HG02938 (cell line): ENCODE results near the gene SNX1.
A peak's percentile ranks its signal among the peaks of the same experiment; 100 is the strongest.
"Not testable (repeated sequence)": the region's sequence is repeated elsewhere in the genome, so short reads cannot be mapped to it uniquely, and the experiment has no call there.

Source experiments
- ATAC-seq: cut with Tn5 transposase; IDR thresholded peaks from one replicate; pipeline ENCODE4 v1.9.1; 2021; ENCODE audit warnings: mild to moderate bottlenecking, moderate library complexity; ENCODE audit not compliant: unreplicated experiment

The SNX1 gene

GRCh38 chr15:64072812-64073211 lies 23.0 kb upstream of the SNX1 start:
- ATAC-seq, result no peak

GRCh38 chr15:64073496-64073895 lies 22.3 kb upstream of the SNX1 start:
- ATAC-seq, result not testable (repeated sequence)

DNA sequence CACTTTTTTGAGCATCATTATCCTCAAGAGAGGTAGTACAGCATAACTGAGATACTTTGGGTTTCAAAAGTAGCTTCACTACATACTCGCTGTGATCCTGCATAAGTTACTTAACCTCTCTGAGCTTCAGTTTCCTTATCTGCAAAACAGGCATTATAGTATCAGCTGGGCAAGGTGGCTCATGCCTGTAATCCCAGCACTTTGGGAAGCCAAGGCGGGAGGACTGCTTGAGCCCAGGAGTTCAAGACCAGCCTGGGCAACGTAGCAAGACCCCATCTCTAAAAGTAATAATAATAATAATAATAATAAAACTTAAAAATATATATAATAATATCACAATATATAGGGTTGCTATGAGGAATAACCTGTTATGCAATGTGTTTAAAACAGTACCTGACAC lies 13.0 kb upstream of the SNX1 start:
- no peak for ATAC-seq

- ATAC-seq, result no peak
Measured at GRCh38 chr15:64089543-64090280, 6.1 kb upstream of the SNX1 start.

DNA sequence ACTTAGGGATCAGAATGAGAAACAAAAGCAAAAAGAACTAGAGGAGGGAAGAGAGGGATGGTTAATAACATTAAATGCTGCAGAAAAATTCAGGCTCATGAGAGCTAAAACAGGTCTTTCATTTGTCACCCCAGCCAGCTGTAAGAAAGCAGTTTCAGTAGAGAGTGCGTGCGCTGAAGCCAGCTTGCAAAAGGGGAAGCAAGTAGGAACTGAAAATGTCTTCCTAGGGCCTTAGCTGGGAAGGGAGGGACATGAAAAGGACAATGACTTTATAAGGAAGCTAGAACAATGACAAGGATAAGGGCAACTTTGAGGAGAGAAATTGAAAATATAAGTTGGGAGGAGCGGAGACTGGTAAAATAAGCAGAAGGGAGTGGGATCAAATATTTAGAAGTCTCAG lies 5.3 kb upstream of the SNX1 start:
- no peak for ATAC-seq

- ATAC-seq, result no peak
Measured at GRCh38 chr15:64092075-64092820, 3.5 kb upstream of the SNX1 start.

GRCh38 chr15:64092864-64093626 lies 2.7 kb upstream of the SNX1 start:
- no peak for ATAC-seq

DNA sequence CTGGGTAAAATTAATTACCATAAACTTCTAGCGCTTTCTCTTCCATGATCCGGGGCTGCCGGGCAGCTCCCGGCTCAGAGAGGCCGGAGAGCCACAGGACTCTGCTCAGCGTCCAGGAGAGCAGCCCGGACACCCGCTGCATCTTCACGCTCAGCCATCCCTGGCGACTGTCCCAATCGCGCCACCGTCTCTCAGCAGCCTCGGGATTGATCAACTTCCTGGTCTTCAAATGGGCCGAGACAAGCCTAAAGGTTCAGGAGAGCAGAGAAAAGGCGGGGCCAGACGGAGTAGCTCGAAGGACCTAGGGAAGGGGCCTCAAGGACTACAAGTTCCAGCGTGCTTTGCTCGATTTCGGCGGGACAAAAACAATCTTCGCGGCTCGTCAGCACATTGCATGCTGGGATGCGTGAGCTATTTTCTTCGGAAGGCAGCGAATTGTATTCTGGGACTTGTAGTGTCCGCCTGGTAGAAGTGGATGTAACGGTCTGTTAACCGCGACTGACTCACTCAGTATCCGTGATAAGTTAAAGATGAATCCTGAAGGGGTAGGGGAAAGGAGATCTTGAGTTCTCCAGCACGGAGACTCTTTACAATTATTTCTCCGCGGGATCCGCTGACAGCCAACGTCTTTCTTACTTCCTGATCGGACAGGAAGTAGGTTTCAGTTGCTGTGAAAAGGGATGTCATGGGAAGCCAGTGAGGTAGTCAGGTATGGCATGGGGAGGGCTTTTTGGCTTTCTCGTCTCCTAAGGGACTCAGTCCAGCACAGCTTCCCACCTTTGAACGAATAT lies 2.0 kb upstream of the SNX1 start, which contains the start of gene CIAO2A:
Gene CIAO2A, minus strand, starts transcription at position 212 of the 791 bp plus-strand sequence. Its CDS starts 70 bp downstream, at position 142.
- ATAC-seq, result peak; percentile 66

DNA sequence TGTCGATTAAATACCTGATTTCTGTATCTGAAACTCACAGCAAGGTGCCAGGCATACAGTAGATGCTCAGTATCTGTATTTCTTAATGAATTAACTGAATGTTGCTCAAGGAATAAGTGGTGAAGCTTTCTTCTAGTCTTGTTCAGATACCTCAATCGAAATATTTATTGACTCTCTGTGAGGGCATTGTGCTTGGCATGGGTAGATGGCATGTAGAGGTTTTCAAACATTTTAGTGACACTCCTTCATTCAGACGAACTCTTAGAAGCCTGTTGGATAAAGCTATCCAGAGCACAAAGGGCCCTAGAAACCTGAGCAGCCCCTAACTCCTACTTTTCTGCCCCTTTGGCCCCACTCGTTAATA lies 369 bp upstream of the SNX1 start:
- ATAC-seq, result no peak

GRCh38 chr15:64096668-64097384 lies 1.0 kb downstream of the SNX1 start:
- no peak for ATAC-seq

DNA sequence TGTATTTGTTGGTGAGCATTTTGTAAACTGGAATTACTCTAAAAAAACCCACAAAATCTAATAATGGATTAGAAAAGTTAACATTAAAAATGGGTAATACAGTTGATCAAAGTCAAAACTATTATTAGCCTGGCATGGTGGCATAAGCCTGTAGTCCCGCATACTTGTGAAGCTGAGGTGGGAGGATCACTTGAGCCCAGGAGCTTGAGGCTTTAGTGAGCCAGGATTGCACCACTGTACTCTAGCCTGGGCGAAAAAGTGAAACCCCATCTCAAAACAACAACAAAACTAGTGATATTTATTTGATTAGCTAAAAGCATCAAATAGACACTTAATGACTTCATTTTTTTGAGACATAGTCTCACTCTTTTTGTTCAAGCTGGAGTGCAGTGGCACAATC lies 3.6 kb downstream of the SNX1 start:
- ATAC-seq, result no peak

DNA sequence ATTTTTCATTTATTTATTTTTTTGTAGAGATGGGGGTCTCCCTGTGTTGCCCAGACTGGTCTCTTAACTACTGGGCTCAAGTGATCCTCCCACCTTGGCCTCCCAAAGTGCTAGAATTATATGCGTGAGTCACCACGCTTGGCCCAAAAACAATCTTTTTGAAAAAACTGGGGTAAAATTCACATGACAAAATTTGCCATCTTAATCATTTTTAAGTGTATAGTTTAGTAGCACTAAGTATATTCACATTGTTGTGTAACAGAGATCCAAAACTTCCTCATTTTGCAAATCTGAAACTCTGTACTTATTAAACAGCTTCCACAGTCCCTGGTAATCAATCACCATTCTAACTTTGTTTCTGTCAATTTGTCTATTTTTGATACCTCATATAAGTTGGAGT lies 5.2 kb downstream of the SNX1 start:
- ATAC-seq, result no peak

GRCh38 chr15:64102497-64102896 lies 6.7 kb downstream of the SNX1 start:
- no peak for ATAC-seq

- ATAC-seq, result no peak
Measured at GRCh38 chr15:64105113-64105704, 9.4 kb downstream of the SNX1 start.

- ATAC-seq, result no peak
Measured at GRCh38 chr15:64107337-64107736, 11.6 kb downstream of the SNX1 start.

DNA sequence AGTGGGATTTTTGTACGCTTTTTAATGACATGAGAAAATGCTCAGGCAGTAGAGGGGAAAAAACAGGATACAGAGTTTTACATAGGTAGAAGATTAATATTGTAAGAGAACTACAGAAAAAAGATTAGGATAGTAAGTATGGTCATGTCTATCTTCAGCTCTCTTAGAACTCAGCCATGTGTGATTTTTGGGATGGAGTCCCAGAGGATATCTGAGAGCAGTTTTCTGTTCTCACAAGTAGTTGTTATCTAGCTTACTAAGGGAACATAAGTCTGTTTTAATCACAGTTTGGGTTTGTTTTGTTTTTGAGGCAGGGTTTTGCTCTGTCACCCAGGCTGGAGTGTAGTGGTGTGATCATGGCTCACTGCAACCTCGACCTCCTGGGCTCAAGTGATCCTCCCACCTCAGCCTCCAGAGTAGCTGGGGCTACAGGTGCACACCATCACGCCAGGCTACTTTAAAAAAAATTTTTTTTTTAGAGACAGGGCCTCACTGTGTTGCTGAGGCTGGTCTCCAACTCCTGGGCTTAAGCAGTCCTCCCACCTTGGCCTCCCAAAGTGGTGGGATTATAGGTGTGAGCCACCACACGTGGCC lies 14.4 kb downstream of the SNX1 start:
- not testable (repeated sequence) for ATAC-seq

DNA sequence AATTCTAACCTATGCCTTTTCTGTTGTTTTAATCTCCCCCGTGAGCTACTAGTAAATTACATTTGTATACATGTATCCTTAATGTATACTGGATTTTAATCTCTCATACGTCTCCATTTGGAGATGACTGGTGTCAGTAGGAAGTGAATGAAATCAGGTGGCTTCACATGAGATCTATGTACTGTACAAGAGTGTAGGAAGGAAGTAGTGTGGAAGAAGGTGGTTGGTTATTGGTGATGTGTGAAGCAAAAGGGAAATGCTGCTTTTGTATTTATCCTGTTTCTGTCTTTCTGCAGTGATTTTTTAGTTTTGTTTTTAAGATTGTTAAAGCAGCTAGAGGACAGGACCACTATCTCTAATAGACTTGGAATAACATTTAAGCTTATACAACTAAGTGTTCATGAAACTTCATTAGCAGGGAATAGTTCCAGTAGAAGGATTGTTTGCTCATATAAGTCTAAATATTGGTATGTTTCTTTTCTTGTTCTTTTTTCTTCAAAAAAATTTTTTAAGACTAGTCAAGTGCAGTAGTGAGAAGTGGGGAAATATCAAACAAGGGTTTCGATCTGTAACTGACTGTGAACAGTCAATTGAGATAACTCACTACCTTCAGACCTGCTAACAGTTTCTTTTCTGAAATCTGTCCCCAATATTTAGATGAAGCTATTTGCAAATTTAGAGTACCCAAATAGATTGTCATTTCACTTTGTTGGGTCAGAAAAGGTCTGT lies 15.3 kb downstream of the SNX1 start:
- ATAC-seq, result no peak

DNA sequence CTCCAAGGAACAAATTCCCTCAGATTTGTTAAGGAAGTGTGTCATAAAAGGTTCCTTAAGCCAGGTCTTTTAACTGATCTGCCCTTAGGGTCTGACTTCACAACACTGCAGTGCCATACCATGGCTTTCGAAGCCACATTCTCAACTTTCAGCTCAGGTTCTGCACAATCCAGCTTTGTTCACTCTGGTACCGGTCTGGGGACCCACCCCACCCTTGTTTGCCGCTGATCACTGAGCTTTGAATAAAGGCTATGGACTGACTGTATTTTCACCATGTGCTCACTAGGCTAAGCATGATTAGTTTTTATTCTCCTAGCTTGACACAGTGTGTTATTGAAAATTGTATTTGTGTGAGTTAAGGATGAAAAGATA lies 15.9 kb downstream of the SNX1 start:
- ATAC-seq, result no peak
